NCI-H82 (cell line): Measurements from ENCODE around the gene SCML1.
"Not testable (repeated sequence)": the region's sequence is repeated elsewhere in the genome, so short reads cannot be mapped to it uniquely, and the experiment has no call there.

ENCODE experiments used
- DNase-seq: peaks from one replicate; lab custom pipeline; 2025; lab: John Stamatoyannopoulos, UW

SCML1 gene

DNA sequence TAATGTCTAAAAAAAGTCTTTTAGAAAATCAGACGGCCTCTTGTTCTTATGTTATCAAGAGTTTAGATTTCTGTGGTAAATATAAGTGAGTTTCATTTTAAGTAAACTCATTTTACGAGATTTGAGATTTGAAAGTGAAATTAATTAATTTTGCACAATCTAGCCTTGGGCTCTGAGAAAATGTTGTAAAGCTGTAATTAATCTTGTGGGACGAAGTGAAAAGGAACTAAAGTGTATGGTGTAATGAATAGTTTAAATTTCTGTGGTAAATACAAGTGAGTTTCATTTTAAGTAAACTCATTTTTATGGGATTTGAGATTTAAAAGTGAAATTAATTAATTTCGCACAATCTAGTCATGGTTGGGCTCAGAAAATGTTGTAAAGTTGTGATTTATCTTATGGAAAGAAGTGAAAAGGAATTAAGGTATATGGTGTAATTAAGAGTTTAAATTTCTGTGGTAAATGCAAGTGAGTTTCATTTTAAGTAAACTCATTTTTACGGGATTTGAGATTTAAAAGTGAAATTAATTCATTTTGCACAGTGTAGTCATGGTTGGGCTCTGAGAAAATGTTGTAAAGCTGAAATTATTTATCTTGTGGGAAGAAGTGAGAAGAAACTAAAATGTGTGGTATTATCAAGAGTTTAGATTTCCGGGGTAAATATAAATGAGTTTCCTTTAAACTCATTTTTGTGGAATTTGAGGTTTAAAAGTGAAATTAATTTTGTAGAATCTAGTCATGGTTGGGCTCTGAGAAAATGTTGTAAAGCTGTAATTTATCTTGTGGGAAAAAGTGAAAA, 1.6 kb downstream of the SCML1 start:
- DNase-seq: no peak

DNA sequence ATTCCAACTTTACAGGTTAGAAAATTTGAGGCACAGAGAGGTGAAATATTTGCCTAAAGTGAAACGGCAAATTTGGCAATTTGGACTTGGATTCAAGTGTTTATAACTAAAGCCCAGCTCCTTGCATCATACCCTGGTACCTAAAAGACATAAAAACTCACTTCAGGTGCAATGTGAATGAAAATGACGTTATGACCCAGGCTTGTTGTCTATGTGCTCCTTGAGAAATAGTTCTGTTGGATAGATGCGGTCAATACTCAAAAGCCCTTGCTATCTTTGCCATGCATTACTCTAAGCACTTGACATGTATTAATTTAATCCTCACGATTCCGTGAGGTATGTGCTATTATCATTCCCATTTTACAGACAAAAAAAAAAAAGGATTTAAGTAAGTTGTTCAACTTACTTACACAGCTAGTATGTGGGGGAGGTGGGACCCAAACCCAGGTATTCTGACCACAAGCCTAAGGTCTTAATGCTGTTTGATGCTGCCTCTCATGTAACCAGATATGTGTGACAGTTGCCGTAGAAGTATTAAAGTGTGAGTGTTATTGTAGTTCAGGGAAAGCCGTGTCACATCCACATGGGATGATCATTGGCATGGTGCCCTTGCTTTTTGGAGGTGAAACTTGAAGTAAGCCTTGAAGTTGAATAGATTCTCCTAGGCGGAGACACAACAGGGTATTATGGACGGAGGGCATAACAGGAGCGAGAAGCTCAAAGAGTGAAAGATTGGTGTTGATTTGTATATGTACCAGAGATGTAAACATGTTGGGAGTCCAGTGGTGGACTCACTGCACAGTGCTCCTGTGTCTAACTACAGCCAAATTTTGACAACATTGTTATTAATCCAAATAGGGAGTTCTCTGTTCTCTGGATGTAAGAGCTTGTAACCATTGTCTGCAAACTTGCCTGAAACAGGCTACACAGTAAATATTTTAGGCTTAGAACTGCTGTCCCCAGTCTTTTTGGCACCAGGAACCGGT, 3.1 kb downstream of the SCML1 start:
- DNase-seq: peak; percentile 56

DNA sequence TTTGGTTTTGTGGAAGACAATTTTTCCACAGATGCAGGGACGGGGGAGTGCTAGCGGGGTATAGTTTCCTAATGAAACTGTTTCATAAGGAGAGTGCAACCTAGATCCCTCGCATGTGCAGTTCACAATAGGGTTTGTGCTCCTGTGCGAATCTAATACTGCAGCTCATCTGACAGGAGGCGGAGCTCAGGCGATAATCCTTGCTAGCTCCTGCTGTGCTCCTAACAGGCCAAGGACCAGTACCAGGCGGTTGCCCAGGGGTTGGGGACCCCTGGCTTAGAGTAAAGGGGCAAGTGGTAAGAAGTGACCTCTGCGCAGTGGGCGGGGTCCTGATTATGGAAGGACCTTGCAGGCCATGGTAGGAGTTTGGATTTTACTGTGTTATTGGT, 3.8 kb downstream of the SCML1 start:
- DNase-seq: peak; percentile 87

DNA sequence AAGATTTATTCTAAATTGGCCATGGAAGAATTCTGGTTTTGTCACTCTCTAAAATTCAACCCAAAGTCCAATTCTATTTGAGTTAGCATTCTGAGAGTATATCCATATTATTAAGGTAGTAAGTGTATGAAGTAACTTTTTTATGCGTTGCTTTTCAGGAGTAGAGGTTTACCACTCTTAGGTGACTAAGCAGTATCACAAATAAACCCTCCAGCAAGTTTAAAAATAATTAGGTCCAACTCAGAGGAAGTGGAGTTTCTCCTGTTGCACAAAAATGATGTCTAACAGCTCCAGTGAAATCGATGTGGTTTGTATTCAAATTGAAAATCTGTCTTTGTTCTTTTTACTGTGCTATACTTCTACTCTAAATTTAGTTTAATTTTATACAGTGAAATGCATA, 6.6 kb downstream of the SCML1 start:
- no peak for DNase-seq

DNA sequence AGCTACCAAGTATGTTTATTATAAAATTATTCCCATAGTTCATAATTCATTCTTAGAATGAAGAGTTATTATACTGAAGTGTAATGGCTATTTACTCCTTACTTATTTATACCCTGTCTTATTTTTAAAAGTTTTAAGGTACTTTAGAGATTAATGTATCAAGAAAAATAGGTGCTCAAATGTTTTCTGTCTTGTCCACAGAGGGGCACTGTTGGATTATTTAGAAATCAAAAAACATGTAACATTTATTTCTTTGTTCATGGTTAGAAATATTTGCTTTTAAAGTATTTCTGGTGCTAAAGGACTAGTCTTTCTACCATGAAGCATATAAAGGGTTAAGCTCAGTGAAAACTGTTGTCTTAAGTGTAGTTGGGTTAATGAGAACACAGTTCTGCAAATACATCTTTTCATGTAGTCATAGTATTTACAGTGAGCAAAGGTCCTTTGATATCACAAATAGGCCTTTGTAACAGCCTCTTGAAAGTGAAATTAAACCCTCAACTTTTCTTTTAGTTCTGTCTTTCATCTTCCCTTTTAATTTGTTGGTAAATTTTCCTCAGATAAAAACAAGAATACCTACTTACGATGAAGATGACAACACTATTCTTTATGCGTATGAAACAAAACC, 7.7 kb downstream of the SCML1 start:
- no peak for DNase-seq

DNA sequence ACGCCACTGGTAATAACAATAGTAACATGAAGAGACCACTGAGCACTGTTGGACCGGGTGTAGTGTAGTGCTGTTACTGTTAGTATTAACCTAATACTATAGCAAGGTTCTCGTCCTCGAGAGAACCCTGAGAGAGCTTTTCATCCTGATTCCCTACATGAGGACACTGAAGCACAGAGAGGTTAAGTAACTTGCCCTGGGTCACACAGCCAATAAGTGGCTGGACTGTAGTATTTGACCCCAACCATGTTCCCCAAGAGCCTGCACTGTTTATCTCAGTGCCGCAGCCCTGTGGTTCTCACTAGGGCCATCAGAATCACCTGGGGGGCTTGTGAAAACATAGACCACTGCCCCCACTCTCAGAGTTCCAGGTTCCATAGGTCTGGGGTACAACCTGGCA, 10.4 kb downstream of the SCML1 start:
- DNase-seq: no peak

DNA sequence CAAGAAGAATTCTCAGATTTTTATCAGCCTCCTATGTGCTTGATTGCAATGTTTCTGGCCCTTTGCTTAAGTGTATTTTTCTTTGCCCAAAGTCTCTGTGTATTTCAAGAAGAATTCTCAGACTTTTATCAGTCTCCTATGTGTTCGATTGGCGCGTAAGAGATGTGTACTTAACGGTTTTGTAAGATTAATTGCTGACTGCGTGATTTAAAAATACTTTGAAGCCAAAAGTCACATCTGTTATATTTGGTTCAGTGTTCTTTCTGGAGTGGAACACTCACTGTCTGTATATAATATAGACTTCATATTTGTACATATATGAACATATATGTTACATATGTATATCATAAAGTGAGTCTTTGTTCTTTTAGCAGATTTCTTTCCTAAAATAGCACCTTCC, 11.4 kb downstream of the SCML1 start:
- no peak for DNase-seq

DNA sequence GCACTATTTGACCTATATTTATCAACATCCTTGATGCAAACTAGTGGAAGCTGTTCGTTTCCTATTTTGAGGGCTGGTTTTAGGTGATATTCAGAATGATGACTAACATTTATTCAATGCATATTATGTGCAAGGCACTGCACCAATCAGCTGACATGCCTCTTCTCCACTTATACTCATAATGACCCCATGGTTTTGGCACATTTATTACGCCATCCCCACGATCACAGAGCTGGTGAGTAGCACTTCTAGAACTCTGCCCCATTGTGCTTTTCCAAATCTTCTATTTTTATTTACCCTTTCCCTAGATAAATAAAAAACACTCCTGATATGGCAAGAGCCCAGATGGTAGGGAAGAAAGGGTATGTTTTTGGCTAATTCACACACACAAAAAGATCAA, 13.1 kb downstream of the SCML1 start:
- no peak for DNase-seq

DNA sequence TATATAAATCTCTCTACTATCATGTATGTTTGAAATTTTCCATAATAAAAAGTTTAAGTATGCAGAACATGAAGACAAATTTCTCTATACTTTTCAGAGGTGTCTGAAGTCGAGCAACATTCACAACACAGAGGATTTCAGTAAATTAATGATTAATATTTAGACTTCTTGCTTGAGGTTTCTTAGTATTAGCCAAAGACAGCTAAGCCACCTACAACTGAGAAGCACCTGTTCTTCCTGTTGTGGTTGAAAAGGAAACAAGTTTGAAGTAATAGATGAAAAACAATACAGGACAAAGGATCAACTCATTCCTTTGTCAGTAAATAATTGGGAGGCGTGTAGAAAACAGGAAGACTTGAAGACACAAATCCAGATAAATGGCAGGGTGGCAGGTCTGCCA, 21.1 kb downstream of the SCML1 start:
- no peak for DNase-seq

DNA sequence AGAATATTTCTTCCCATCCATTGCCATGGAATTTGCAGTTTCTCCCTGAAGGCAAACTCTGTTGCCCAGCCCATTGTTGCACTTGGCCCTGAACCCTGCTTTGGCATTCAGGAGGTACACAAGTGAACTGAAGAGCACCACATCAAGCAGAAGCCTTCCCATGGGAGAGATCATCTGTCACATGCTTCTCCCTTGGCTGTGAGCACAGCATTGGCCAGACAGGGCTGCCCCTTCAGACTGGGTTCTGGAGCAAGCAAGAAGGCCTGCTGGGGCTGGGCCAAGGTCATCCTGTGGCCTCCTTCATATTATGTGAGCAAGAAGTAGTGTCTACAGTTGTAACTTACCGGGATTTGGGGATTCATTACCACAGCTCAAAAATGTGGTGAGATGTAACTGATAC, 22.7 kb downstream of the SCML1 start:
- no peak for DNase-seq

DNA sequence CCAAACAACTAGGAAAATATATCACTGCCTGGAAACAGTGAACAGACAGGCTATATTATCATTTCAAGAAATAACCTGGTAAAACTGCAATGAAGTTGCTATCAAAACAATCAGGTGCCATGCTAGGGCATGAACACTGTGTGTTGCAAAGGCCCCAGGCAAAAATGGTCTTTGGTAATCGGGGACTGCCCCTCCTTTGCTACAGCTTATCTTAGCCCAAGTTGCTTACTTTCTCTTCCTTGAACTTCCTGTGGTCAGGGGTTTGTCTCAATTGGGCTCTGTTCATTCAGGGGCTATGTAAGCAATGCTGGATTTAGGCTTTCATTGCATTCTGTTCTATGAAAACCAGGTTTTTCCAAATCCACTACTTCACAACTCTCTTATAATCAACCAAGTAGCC, 30.4 kb downstream of the SCML1 start:
- DNase-seq: no peak

DNA sequence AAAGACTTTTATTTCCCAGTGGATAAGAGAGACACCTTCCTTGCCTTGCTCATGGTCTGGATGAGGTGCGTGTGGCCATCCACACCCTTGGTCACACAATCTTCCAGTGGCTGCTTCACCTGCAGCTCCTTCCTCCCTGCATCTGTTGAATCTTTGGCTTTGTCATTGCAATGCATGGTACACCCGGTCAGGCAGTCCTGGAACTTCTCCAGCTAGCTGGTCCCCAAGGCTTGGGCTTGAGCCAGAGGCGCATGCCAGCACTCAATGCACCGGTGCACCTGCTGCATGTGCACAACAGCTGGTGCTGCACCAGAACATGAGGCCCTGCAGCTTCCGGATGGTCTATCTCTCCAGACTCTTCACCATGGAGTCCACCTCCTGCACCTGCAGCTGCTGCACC, 31.7 kb downstream of the SCML1 start:
- no peak for DNase-seq

DNA sequence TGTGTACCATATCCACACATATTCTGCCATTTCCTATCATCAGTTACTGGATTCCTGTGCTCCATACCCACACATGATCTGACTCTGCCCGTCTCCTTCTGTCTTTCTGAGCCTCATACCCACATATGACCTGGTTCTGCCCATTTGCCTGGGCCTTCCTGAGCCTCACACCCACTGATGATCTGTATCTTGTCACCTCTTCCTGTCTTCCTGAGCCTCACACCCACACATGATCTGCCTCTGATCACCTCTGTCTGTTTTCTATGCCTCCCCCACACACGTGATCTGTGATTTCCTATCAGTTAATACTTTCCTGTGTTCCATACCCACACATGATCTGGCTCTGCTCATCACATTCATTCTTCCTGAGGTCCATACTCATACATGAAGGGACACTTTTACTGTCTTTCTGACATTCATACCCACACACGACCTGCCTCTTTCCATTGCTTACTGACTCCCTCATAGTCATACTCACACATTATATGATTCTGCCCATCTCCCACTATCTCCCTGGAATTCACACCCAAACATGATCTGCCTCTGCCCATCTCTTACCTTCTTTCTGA, 32.5 kb downstream of the SCML1 start:
- no peak for DNase-seq

DNA sequence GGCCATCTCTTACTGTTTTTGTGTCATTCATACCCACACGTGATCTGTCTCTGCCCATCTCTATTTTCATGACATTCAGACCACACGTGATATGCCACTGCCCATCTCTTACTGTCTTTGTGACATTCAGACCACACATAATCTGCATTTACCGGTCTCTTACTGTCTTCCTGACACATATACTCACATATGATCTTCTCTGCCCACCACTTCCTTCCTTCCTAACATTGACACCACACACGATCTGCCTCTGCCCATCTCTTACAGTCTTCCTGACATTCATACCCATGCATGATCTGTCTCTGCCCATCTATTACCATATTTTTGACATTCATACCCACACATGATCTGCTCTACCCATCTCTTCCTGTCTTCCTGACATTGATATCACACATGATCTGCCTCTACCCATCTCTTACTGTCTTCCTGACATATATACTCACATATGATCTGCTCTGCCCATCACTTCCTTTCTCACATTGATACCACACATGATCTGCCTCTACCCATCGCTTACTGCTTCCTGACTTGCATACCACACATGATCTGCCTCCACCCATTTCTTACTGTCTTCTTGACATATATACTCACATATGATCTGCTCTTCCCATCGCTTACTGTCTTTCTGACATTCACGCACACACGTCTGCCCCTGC, 36.1 kb downstream of the SCML1 start:
- DNase-seq: no peak

DNA sequence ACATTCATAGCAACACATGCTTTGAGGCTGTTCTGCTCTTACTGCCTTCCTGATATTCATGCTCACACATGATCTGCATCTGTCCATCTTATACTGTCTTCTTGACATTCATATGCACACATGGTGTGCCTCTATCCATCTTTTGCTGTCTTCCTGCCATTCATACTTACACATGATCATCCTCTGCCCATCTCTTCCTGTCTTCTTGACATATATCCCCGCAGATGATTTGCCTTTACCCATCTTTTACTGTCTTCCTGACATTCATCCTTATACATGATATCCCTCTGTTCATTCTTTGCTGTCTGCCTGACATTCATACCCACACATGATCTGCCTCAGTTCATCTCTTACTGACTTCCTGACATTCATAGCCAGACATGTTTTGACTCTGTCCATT, 36.8 kb downstream of the SCML1 start:
- DNase-seq: no peak

DNA sequence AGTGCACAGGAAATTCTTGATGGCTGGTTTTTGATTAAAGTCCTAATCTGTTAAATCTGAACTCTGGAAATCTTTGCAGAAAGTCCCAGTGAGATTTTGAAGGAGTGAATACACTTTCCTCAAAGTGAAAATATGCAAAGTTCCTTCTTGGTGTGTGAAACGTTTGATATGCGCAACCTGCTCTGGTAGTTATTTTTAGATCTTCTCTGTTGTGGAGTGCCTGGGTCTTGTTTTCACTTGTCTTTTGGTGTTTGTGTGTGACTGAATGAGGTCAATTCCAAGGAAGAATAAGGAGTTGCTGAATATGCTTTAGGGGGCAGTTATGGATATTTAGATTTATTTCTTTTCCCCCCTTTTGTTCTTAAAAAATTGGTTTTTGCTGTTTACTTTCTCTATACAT, 41.7 kb downstream of the SCML1 start:
- no peak for DNase-seq

DNA sequence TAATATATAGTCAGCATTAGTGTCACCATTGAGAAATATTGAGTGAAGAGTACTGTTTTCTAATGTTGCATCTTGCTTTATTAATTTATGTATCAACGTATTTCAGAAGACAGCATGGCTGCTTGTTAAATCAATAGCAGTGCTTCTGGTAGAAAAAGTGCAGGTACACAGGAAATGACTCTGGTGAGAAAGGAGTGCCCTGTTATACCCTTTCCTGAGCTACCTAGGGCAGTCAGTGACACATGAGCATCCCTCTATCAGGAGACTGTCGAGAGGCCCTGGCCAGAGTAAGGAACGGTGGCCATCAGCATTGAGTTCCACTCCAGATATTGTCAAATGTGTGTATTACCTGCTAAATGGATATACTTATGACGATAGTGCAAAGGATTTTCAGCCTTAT, 42.1 kb downstream of the SCML1 start:
- DNase-seq: no peak

DNA sequence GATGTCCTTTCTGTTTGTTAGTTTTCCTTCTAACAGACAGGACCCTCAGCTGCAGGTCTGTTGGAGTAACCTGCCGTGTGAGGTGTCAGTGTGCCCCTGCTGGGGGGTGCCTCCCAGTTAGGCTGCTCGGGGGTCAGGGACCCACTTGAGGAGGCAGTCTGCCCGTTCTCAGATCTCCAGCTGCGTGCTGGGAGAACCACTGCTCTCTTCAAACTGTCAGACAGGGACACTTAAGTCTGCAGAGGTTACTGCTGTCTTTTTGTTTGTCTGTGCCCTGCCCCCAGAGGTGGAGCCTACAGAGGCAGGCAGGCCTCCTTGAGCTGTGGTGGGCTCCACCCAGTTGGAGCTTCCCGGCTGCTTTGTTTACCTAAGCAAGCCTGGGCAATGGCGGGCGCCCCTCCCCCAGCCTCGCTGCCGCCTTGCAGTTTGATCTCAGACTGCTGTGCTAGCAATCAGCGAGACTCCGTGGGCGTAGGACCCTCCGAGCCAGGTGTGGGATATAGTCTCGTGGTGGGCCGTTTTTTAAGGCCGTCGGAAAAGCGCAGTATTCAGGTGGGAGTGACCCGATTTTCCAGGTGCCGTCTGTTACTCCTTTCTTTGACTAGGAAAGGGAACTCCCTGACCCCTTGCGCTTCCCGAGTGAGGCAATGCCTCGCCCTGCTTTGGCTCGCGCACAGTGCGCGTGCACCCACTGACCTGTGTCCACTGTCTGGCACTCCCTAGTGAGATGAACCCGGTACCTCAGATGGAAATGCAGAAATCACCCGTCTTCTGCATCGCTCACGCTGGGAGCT, 49.5 kb downstream of the SCML1 start:
- not testable (repeated sequence) for DNase-seq

DNA sequence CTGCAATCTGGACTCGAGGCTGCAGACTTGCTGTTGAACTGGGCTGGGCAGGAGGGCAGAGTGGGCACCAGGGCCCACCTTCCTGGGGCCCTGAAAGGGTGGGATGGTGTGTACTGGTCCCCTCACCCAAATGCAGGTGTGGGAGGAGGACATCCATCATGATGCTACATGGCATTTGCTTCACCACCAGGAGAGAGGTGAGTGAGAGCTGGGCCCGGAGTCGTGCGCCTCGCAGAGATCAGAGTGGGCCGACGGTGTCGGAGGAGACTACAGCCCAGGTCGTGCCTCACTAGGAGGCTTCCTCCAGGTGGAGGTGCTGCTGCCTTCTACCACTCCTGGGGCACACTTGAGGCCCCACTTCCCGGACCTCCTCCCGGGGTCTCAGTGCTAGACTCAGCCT, 50.3 kb downstream of the SCML1 start:
- no peak for DNase-seq

DNA sequence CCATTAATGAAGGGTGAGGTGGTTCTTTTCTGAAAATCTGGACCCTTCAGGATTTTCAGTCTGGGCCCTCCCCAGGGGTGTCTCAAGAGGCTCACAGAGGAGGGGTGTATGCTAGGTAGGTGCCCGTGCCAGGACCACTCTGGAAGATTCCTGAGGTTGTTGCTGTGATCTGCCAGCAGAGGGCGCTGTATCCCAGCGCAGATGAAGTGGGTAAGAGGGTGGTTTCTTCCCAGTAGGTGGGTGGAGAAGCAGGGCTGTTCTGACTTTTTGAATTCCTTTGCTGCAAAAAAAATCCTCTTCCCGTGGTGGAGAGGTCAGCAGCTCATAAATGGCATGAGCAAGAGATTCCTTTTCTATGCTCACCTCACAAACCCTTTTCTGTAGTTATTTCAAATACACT, 51.1 kb downstream of the SCML1 start:
- DNase-seq: peak; percentile 59

DNA sequence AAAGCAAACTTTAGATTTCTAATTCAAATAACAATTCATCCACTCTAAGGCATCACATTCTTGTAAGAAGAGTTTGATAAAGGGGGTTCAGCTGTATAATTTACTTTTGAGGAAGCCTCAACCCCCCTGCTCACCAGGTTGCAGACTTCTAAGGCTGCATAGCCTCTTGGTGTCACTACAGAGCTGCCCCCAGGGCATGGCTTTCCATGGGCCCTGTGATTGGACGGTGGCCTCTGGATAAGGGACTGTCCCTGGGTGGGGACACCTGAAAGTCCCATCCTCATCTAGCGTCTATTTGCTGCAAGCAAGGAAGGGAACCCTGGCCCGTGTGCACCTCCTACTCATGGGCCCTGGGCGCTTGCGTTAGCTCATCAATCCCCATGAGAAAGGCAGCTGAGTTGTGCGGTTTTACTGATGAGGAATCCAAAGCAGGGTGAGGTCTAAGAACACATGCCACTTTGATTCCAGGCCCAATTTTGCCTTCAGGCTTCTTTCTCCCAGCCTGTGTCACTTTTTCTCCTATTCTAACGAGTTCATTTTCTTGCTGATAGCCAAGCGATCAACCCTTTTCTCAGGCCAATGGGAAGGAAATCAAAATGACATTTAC, 51.8 kb downstream of the SCML1 start:
- DNase-seq: no peak
